ENCODE measurements around the gene ZSCAN21. TPM values are rescaled to one million over a fixed set of nuclear protein-coding genes. Genes with fewer than 3 reads are reported as not detected.
A peak's percentile ranks its signal among the peaks of the same experiment; 100 is the strongest.

The ZSCAN21 gene
- total and polyA plus RNA-seq, 2 experiments from 2014 or later = 3.4 to 8.2 TPM

DNA sequence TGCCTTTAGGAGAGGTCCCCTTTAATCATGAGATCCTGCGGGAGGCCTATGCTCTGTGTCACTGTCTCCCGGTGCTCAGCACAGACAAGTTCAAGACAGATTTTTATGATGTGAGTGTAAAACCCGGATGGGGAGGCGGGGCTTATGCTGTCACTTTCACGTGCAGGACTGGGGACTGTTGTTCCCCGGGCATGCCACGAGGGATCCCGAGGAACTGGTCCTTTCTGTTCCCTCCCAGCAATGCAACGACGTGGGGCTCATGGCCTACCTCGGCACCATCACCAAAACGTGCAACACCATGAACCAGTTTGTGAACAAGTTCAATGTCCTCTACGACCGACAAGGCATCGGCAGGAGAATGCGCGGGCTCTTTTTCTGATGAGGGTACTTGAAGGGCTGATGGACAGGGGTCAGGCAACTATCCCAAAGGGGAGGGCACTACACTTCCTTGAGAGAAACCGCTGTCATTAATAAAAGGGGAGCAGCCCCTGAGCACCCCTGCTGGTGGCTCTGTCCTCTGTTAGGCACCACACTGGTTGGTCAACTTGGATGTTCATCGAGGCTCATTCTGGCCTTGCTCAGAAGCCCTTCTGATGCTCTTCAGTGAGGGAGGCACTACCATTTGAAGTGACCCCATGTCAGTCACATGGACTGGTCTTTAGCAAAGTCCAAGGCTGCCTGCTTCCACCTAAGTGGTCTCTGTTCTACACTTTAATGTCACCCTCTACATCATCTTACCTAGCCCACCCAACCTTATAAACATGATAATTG is 42.0 kb downstream of the ZSCAN21 start:
- Histone ChIP-seq H3K27me3 (replicated peaks; ENCODE audit: insufficient read depth) (no peaks in the 10 kb centered on the region), H3K9me3 (ENCODE audit: low read depth) (no peaks in the 10 kb centered on the region), H3K27ac (peak overlapping the region; percentile 94), H3K4me2 (ENCODE audit: unreplicated experiment) (no peak overlapping the region), H3K9me2 (ENCODE audit: insufficient read depth) (no peaks in the 10 kb centered on the region), H3K9ac (0 out of 2 replicates have a peak overlapping the region, but pooled peaks have one; percentile 83), H3F3A (ENCODE audit: insufficient read depth) (peaks cover 81% of the 10 kb centered on the region), H3K36me3 (ENCODE audit: low read depth) (peaks cover 30% of the 10 kb centered on the region), H2AFZ (no peak overlapping the region), H3K4me3 (no peak overlapping the region), H3K4me1 (ENCODE audit: insufficient read depth) (peaks cover 36% of the 10 kb centered on the region), H4K20me1 (ENCODE audit: insufficient read depth) (no peaks in the 10 kb centered on the region), H3K79me2 (ENCODE audit: insufficient read depth) (peaks cover 63% of the 10 kb centered on the region)
- peak; percentile 47 for DNase-seq
- in situ Hi-C loops (cut with MboI) = no loop called here
- TF ChIP-seq EZH2 (IDR thresholded peaks at IDR 0.05; ENCODE audit: insufficient read depth, poor library complexity, severe bottlenecking) (no peak), EZH2phosphoT487 (IDR thresholded peaks at IDR 0.05; ENCODE audit: insufficient read depth, low read depth) (no peak)
- 39 to 44% methylated on average over 17 to 19 of the region's 19 CpGs for WGBS, 2 experiments (ENCODE audit: low coverage in 1 of 2, low lambda C conversion rate in 2 of 2, missing lambda C conversion rate in 2 of 2)

DNA sequence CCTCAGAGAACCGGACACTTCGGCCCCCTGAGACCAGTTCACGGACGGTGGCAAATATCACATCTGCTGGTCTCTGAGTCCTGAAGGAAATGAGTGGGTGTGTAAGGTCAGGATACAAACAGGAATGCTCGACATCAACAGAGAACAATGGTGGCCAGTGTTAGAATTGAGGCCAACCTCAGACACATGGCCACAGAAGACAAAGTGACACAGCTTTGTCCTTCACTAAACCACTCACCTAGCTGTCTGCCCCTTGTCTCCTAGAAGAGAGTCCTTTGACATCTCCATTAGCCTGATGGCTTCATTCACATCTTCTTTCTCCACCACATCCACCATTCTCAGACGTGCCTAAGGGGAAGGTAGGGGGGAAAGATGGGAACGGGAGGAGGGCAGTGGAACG is 43.5 kb downstream of the ZSCAN21 start:
- Histone ChIP-seq H3K4me2 (ENCODE audit: unreplicated experiment) (no peak overlapping the region), H3K27ac (no peak overlapping the region), H3K36me3 (ENCODE audit: low read depth) (peaks cover 41% of the 10 kb centered on the region), H2AFZ (no peak overlapping the region), H4K20me1 (ENCODE audit: insufficient read depth) (no peaks in the 10 kb centered on the region), H3K9me2 (ENCODE audit: insufficient read depth) (no peaks in the 10 kb centered on the region), H3K9me3 (ENCODE audit: low read depth) (no peaks in the 10 kb centered on the region), H3K4me1 (ENCODE audit: insufficient read depth) (peaks cover 22% of the 10 kb centered on the region), H3K27me3 (replicated peaks; ENCODE audit: insufficient read depth) (no peaks in the 10 kb centered on the region), H3K4me3 (no peak overlapping the region), H3F3A (ENCODE audit: insufficient read depth) (peaks cover 67% of the 10 kb centered on the region), H3K79me2 (ENCODE audit: insufficient read depth) (peaks cover 73% of the 10 kb centered on the region), H3K9ac (no peak overlapping the region)
- in situ Hi-C loops (cut with MboI) = no loop called here
- WGBS, 2 experiments (ENCODE audit: low coverage in 1 of 2, low lambda C conversion rate in 2 of 2, missing lambda C conversion rate in 2 of 2) = 72 to 75% methylated on average over 6 to 8 of the region's 8 CpGs
- TF ChIP-seq EZH2 (IDR thresholded peaks at IDR 0.05; ENCODE audit: insufficient read depth, poor library complexity, severe bottlenecking) (no peak), EZH2phosphoT487 (IDR thresholded peaks at IDR 0.05; ENCODE audit: insufficient read depth, low read depth) (no peak)
- DNase-seq = no peak

GRCh38 chr7:100093498-100093897 is 43.9 kb downstream of the ZSCAN21 start:
- Histone ChIP-seq H3K9me2 (ENCODE audit: insufficient read depth) (no peaks in the 10 kb centered on the region), H4K20me1 (ENCODE audit: insufficient read depth) (no peaks in the 10 kb centered on the region), H3K36me3 (ENCODE audit: low read depth) (peaks cover 45% of the 10 kb centered on the region), H3K9me3 (ENCODE audit: low read depth) (no peaks in the 10 kb centered on the region), H2AFZ (no peak overlapping the region), H3K27ac (no peak overlapping the region), H3K4me2 (ENCODE audit: unreplicated experiment) (no peak overlapping the region), H3K79me2 (ENCODE audit: insufficient read depth) (peaks cover 73% of the 10 kb centered on the region), H3K4me1 (ENCODE audit: insufficient read depth) (peaks cover 18% of the 10 kb centered on the region), H3K9ac (no peak overlapping the region), H3K4me3 (no peak overlapping the region), H3K27me3 (replicated peaks; ENCODE audit: insufficient read depth) (no peaks in the 10 kb centered on the region), H3F3A (ENCODE audit: insufficient read depth) (peaks cover 66% of the 10 kb centered on the region)
- no peak for TF ChIP-seq EZH2 (IDR thresholded peaks at IDR 0.05; ENCODE audit: insufficient read depth, poor library complexity, severe bottlenecking)
- TF ChIP-seq EZH2phosphoT487 (IDR thresholded peaks at IDR 0.05; ENCODE audit: insufficient read depth, low read depth) = no peak
- no peak for DNase-seq
- in situ Hi-C loops (cut with MboI) = no loop called here
- WGBS, 2 experiments (ENCODE audit: low coverage in 1 of 2, low lambda C conversion rate in 2 of 2, missing lambda C conversion rate in 2 of 2) = 58 to 66% methylated on average over 12 to 13 of the region's 13 CpGs

DNA sequence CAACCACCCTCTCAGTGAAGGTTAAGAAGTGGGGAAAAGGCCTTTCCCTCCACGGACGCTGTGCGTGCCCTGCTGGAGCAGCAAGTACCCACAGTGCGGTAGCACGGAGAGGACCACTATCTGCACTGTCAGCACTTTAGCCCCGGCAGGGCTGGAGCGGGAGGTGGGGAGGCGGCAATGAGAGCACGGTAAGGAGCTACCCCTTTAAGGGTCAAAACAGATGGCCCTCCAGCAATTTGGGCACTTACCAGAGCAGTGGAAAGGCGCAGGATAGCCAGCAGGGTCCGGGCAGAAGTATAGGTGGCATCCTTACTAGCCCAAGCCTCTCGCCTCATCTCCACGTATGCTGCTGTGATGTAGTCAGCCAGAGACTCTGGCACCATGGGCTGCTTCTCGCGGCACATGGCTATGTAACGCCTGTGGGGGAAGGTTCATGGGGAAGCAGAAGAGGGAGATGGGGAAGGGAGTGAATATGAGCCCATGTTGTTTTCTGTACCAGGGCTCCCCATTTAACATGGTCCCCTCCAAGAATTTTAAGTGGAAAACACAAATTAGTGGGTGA is 44.4 kb downstream of the ZSCAN21 start:
- WGBS, 2 experiments (ENCODE audit: low coverage in 1 of 2, low lambda C conversion rate in 2 of 2, missing lambda C conversion rate in 2 of 2) = 95 to 96% methylated on average over 16 of the region's 16 CpGs
- H3K4me3 ChIP-seq = no peak overlapping the region
- no peak overlapping the region for H2AFZ ChIP-seq
- no peaks in the 10 kb centered on the region for H3K9me3 ChIP-seq (ENCODE audit: low read depth)
- DNase-seq = no peak
- no peaks in the 10 kb centered on the region for H3K9me2 ChIP-seq (ENCODE audit: insufficient read depth)
- H3K27me3 ChIP-seq (replicated peaks; ENCODE audit: insufficient read depth) = no peaks in the 10 kb centered on the region
- no peak overlapping the region for H3K4me2 ChIP-seq (ENCODE audit: unreplicated experiment)
- no peak overlapping the region for H3K9ac ChIP-seq
- peaks cover 16% of the 10 kb centered on the region for H3K4me1 ChIP-seq (ENCODE audit: insufficient read depth)
- in situ Hi-C loops (cut with MboI) = no loop called here
- no peak overlapping the region for H3K27ac ChIP-seq
- H3F3A ChIP-seq (ENCODE audit: insufficient read depth) = peaks cover 67% of the 10 kb centered on the region
- peaks cover 76% of the 10 kb centered on the region for H3K79me2 ChIP-seq (ENCODE audit: insufficient read depth)
- peaks cover 50% of the 10 kb centered on the region for H3K36me3 ChIP-seq (ENCODE audit: low read depth)
- no peaks in the 10 kb centered on the region for H4K20me1 ChIP-seq (ENCODE audit: insufficient read depth)
- TF ChIP-seq EZH2 (IDR thresholded peaks at IDR 0.05; ENCODE audit: insufficient read depth, poor library complexity, severe bottlenecking) = no peak
- no peak for TF ChIP-seq EZH2phosphoT487 (IDR thresholded peaks at IDR 0.05; ENCODE audit: insufficient read depth, low read depth)

All from GM23248 (cell line).